Measurements from ENCODE around the gene CGB3.

GRCh38 chr19:48997972-48998371, 26.2 kb downstream of the CGB3 start:
- TF ChIP-seq CTCF (IDR thresholded peaks at IDR 0.05) = no peak
- TF ChIP-seq POLR2A (IDR thresholded peaks at IDR 0.05) = no peak

Measured in lower leg skin (tissue), 3 donors.